Measurements from ENCODE around the gene CSK.

DNA sequence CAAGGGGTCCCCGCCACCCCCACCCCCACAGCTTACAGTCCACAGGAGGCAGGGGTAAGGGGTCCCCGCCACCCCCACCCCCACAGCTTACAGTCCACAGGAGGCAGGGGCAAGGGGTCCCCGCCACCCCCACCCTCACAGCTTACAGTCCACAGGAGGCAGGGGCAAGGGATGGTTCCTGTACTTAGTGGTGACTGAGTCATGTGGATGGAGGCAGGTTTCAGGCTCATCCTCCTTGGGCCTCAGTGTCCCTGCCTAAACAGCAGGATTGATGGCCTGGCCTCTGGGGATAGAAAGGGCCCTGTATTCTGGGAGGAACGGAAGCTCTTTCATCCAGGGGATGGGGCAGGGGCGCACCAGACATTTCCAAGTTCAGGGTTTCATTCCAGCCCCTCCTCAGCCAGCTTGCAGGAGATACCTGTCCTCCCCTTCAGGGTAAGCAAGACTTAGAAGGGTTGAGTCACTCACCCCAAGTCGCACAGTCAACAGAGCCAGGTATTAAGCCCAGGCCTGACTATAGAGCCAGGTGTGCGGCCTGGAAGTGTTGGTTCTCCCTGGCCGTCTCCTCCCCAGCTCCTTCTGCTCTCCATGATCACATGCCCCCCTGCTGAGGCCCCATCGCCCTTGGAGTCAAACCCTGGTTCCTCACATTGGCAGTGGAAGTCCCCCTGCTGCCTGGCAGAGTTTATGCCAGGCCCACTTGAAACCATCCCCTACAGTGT lies 12.5 kb downstream of the CSK start:
- TF ChIP-seq, protein P1, sequence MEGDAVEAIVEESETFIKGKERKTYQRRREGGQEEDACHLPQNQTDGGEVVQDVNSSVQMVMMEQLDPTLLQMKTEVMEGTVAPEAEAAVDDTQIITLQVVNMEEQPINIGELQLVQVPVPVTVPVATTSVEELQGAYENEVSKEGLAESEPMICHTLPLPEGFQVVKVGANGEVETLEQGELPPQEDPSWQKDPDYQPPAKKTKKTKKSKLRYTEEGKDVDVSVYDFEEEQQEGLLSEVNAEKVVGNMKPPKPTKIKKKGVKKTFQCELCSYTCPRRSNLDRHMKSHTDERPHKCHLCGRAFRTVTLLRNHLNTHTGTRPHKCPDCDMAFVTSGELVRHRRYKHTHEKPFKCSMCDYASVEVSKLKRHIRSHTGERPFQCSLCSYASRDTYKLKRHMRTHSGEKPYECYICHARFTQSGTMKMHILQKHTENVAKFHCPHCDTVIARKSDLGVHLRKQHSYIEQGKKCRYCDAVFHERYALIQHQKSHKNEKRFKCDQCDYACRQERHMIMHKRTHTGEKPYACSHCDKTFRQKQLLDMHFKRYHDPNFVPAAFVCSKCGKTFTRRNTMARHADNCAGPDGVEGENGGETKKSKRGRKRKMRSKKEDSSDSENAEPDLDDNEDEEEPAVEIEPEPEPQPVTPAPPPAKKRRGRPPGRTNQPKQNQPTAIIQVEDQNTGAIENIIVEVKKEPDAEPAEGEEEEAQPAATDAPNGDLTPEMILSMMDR (IDR thresholded peaks at IDR 0.05), result no peak
- no peak for TF ChIP-seq ZFX (IDR thresholded peaks at IDR 0.05; ENCODE audit: borderline replicate concordance)

Measured in 22Rv1 (cell line).